ENCODE data around the gene HPN. TPM values are rescaled to one million over a fixed set of nuclear protein-coding genes. Genes with fewer than 3 reads are reported as not detected.

HPN gene
- total RNA-seq, 1 donor from 2014 or later: under 0.01 TPM

GRCh38 chr19:35060160-35060855 lies 18.8 kb downstream of the HPN start:
- DNase-seq (ENCODE audit: low read depth in 2 of 2): no peak

GRCh38 chr19:35061583-35062373 lies 20.3 kb downstream of the HPN start:
- no peak for DNase-seq (ENCODE audit: low read depth in 2 of 2)

DNA sequence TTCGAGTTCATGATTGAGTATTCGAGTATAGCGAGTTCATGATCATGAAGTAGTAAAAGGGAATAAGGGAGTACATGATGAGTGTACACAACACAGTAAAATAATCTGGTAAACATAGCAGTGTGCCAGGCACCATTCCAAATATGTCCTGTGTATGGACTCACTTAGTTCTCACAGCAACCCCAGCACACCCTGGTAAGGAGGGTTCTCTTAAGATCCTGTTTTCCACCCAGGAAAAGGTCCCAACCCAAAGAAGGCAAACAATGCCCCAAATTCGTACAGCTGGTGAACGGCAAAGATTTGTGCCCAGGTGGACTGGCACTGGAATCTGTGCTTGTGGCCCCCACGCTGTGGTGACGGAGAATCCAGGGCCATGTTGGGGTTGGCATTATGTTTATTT lies 21.4 kb downstream of the HPN start:
- DNase-seq (ENCODE audit: low read depth in 2 of 2): no peak

- DNase-seq (ENCODE audit: low read depth in 2 of 2): peak in 1 of 2 donors; percentile 37
These were observed 22.7 kb downstream of the HPN start for GRCh38 chr19:35063940-35064818.

DNA sequence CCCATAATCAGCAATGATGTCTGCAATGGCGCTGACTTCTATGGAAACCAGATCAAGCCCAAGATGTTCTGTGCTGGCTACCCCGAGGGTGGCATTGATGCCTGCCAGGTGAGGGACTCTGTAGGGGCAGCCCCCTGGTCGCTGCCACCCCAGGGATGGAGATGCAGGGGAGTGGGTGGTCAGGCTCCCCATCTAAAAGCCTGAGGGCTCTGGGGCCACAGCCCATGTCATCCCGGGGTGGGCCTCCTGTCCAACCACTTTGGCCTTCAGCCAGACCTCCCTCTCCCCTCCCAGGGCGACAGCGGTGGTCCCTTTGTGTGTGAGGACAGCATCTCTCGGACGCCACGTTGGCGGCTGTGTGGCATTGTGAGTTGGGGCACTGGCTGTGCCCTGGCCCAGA lies 24.1 kb downstream of the HPN start:
- no peak for DNase-seq (ENCODE audit: low read depth in 2 of 2)

- no peak for DNase-seq (ENCODE audit: low read depth in 2 of 2)
These were observed 24.6 kb downstream of the HPN start for GRCh38 chr19:35066121-35066520.

DNA sequence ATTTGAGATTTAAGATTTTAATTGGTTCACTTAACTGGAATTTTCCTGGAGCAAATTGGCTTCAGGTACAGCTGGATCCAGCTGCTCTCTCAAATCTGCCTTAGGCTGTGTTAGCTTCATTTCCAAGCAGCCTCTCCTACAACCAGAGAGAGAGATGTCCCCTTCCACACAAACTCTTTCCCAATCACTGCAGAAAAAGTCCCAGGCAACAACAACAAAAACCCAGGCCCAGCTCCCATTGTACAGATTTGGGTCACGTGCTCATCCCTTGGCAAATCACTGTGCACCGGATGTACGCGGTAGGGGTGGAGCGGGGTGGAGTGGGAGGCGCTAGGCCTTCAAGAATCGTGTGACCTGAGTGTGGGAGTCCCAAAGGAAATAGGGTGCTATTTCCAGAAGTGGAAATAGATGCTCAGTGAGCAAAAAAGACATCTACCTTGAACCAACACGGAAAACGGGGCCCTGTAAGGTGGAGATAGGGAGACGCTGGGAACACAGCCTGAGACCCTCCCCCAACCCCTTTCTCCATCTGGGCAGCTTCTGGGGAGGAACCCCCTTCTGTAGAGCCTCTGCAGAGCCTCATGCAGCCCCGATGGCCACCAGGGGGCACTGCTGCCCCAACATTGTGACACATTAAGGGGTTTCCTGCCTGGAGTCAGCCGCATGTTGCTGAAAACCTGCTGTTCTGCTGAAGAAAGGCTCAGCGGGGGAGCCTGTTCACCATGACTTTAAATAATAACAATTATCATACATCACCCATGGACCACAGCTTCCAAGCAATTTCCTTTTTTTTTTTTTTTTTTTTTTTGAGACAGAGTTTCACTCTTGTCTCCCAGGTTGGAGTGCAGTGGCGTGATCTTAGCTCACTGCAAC lies 25.4 kb downstream of the HPN start:
- DNase-seq (ENCODE audit: low read depth in 2 of 2): peak; percentile 79 to 87

DNA sequence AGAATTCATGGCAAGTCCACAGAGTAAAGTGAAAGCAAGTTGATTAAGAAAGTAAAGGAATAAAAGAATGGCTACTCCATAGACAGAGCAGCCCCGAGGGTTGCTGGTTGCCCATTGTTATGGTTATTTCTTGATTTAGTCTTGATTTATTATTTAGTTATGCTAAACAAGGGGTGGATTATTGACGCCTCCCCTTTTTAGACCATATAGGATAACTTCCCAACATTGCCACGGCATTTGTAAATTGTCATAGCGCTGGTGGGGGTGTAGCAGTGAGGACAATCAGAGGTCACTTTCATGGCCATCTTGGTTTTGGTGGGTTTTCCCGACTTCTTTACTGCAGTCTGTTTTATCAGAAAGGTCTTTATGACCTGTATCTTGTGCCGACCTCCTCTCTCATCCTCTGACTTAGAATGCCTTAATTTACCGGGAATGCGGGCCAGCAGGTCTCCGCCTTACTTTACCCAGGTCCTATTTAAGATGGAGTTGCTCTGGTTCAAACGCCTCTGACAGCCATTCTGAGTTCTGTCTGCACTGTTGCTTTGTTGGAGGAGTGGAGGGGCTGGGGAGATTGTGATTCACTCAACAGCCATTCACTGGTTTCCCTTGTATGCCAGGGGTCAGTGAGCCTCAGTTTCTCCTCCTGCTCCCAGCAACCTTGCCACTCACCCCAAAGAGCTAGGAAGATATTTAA lies 27.6 kb downstream of the HPN start:
- DNase-seq (ENCODE audit: low read depth in 2 of 2): no peak

DNA sequence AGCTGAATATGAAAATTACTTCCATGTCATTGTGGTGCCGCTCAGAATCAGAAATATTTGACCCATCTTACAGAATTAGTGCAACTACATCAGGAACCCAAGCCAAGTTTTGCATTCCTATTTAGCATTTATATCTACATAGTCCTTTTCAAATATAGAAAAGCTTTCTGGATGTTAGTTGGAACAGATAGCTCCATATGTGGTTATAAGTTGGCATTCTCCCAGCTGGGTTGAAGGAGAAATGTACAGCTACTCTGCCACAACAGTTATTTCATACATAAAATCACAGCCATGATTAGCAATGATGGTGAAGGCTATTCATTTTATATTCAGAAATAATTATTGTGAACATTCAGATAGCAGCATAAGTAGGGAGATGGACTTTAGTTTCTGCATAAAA lies 28.2 kb downstream of the HPN start:
- DNase-seq (ENCODE audit: low read depth in 2 of 2): no peak

- DNase-seq (ENCODE audit: low read depth in 2 of 2): no peak
These were observed 28.9 kb downstream of the HPN start for GRCh38 chr19:35070471-35070870.

DNA sequence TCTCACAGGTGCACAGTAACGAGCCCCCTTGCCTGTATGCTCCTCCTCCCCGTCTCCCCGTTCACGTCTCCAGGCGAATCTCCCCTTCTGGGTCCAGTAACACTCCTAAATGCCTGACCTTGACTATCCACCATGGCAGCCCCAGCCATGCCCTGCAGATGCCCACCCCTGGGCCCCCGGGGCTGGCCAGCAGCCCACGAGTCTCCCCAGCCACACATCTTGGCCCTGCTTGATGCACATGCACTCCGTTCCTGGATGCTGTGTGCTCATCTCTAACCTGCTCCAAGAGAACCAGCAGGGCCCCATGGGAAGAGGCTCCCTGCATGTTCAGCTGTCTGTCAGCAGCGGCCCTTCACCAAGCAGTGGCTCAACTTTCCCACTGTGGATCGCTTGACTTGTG lies 32.0 kb downstream of the HPN start:
- DNase-seq (ENCODE audit: low read depth in 2 of 2): no peak

GRCh38 chr19:35073941-35074340 lies 32.4 kb downstream of the HPN start:
- DNase-seq (ENCODE audit: low read depth in 2 of 2): no peak

GRCh38 chr19:35074426-35075201 lies 33.1 kb downstream of the HPN start:
- DNase-seq (ENCODE audit: low read depth in 2 of 2): no peak

- DNase-seq (ENCODE audit: low read depth in 2 of 2): no peak
These were observed 33.9 kb downstream of the HPN start for GRCh38 chr19:35075202-35076025.

DNA sequence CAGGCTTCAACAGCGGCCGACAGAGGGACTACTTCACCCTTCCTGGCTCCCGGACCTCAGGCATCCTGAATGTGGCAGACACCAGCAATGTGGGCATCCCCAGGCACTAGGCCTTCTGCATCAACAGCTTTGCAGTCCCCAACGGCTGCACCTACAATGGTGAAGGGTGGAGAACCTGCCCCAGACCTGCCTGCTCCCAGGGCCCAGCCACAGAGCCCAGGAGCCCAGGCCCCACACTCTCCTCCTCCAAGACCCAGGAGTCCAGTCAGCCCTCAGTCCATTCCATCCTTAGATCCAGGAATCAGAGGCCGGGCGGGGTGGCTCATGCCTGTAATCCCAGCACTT lies 34.5 kb downstream of the HPN start:
- no peak for DNase-seq (ENCODE audit: low read depth in 2 of 2)

DNA sequence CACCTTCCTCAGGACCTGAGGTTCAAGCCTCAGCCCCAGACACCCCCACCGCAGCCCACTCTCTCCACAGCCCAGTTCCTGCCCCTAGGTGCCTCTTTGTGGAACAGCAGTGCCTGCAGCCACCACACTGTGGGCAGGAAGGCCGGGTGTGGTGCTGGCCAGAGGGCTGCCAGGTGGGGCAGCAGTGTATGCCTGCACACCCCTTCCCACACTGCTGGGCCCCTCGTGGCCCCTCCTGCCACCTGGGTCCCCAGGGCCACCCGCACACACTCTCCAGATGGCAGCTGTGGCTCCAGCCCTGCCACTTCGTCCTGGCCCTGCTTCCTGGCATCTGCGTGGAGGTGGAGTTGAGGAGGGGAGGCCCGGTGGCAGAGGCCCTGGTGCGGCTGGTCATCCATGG lies 35.1 kb downstream of the HPN start:
- DNase-seq (ENCODE audit: low read depth in 2 of 2): no peak

- DNase-seq (ENCODE audit: low read depth in 2 of 2): no peak
These were observed 36.1 kb downstream of the HPN start for GRCh38 chr19:35077411-35078223.

GRCh38 chr19:35079826-35080225 lies 38.3 kb downstream of the HPN start:
- DNase-seq (ENCODE audit: low read depth in 2 of 2): no peak

Measured in lung microvascular endothelial cell (primary cell).